Erythroblast (primary cell): ENCODE results near the gene SOAT1.

Source experiments
- GATA1 ChIP-seq: IDR thresholded peaks from 2 replicates; pipeline ENCODE4 v1.6.1; 2011; ENCODE audit warnings: low read depth, mild to moderate bottlenecking, control low read depth, low read length, moderate library complexity
- POLR2A ChIP-seq: IDR thresholded peaks from 2 replicates; pipeline ENCODE4 v1.6.1; 2011; ENCODE audit warnings: mild to moderate bottlenecking, low read length

- TF ChIP-seq POLR2A (no peak), GATA1 (no peak)
These were observed 9.7 kb downstream of the SOAT1 start for GRCh38 chr1:179303200-179303785.
